ENCODE results near the gene LSG1. TPM values are rescaled to one million over a fixed set of nuclear protein-coding genes. Genes with fewer than 3 reads are reported as not detected.

The LSG1 gene
- total and polyA plus RNA-seq, 2 experiments from 2014 or later = 49.2 to 57.1 TPM

- no peaks in the 10 kb centered on the region; the same call in 2 of the 3 replicates for H3K9me3 Mint-ChIP-seq
- Histone ChIP-seq H3K27ac (ENCODE audit: low read depth) (no peak overlapping the region), H3K4me1 (ENCODE audit: insufficient read depth) (no peaks in the 10 kb centered on the region), H3K36me3 (ENCODE audit: insufficient read depth) (peaks cover 20% of the 10 kb centered on the region), H3K4me3 (no peak overlapping the region), H4K20me1 (replicated peaks; ENCODE audit: insufficient read depth) (peaks cover 6% of the 10 kb centered on the region), H3K27me3 (ENCODE audit: insufficient read depth) (no peaks in the 10 kb centered on the region), H2AFZ (no peak overlapping the region), H3F3A (replicated peaks; ENCODE audit: low read depth) (no peaks in the 10 kb centered on the region), H3K79me2 (replicated peaks; ENCODE audit: insufficient read depth) (no peaks in the 10 kb centered on the region), H3K4me2 (no peak overlapping the region), H3K9me2 (ENCODE audit: insufficient read depth) (no peaks in the 10 kb centered on the region)
- H3K27ac Mint-ChIP-seq = no peak overlapping the region
- no peaks in the 10 kb centered on the region for H3K27me3 Mint-ChIP-seq (ENCODE audit: insufficient read depth, low read depth, poor library complexity)
- DNase-seq (ENCODE audit: low spot score) (no peak), ATAC-seq (no peak)
- no peak for TF ChIP-seq EZH2 (IDR thresholded peaks at IDR 0.05; ENCODE audit: low read depth, unreplicated experiment)
- TF ChIP-seq POLR2AphosphoS5 (IDR thresholded peaks at IDR 0.05; ENCODE audit: low read depth) = no peak
- TF ChIP-seq, protein P1, sequence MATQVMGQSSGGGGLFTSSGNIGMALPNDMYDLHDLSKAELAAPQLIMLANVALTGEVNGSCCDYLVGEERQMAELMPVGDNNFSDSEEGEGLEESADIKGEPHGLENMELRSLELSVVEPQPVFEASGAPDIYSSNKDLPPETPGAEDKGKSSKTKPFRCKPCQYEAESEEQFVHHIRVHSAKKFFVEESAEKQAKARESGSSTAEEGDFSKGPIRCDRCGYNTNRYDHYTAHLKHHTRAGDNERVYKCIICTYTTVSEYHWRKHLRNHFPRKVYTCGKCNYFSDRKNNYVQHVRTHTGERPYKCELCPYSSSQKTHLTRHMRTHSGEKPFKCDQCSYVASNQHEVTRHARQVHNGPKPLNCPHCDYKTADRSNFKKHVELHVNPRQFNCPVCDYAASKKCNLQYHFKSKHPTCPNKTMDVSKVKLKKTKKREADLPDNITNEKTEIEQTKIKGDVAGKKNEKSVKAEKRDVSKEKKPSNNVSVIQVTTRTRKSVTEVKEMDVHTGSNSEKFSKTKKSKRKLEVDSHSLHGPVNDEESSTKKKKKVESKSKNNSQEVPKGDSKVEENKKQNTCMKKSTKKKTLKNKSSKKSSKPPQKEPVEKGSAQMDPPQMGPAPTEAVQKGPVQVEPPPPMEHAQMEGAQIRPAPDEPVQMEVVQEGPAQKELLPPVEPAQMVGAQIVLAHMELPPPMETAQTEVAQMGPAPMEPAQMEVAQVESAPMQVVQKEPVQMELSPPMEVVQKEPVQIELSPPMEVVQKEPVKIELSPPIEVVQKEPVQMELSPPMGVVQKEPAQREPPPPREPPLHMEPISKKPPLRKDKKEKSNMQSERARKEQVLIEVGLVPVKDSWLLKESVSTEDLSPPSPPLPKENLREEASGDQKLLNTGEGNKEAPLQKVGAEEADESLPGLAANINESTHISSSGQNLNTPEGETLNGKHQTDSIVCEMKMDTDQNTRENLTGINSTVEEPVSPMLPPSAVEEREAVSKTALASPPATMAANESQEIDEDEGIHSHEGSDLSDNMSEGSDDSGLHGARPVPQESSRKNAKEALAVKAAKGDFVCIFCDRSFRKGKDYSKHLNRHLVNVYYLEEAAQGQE (IDR thresholded peaks at IDR 0.05; ENCODE audit: unreplicated experiment) = no peak
- H3K36me3 Mint-ChIP-seq (ENCODE audit: low read depth) = peaks cover 62% of the 10 kb centered on the region
- no peaks in the 10 kb centered on the region for H3K4me1 Mint-ChIP-seq
- no peak overlapping the region for H3K4me3 Mint-ChIP-seq
Observed at GRCh38 chr3:194642769-194643168, 29.2 kb downstream of the LSG1 start.

DNA sequence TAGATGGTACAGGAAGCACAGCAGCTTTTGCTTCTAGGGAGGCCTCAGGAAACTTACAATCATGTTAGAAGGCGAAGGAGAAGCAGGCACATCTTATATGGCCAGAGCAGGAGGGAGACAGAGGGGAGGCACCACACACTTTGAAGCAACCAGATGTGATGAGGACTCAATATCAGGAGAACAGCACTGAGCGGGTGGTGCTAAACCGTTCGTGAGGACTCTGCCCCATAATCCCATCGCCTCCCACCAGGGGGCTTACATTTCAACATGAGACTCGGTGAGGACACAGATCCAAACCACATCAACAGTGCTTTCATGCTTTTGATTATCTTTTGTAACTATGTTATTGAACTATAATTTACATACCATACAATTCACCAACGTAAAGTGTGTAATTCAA is 31.2 kb downstream of the LSG1 start:
- no peak overlapping the region for H3K4me3 Mint-ChIP-seq
- Histone ChIP-seq H2AFZ (no peak overlapping the region), H3K4me3 (no peak overlapping the region), H4K20me1 (replicated peaks; ENCODE audit: insufficient read depth) (peaks cover 3% of the 10 kb centered on the region), H3F3A (replicated peaks; ENCODE audit: low read depth) (no peaks in the 10 kb centered on the region), H3K4me1 (ENCODE audit: insufficient read depth) (no peaks in the 10 kb centered on the region), H3K79me2 (replicated peaks; ENCODE audit: insufficient read depth) (no peaks in the 10 kb centered on the region), H3K9me2 (ENCODE audit: insufficient read depth) (no peaks in the 10 kb centered on the region), H3K27me3 (ENCODE audit: insufficient read depth) (no peaks in the 10 kb centered on the region), H3K4me2 (no peak overlapping the region), H3K27ac (ENCODE audit: low read depth) (no peak overlapping the region), H3K36me3 (ENCODE audit: insufficient read depth) (peaks cover 17% of the 10 kb centered on the region)
- H3K36me3 Mint-ChIP-seq (ENCODE audit: low read depth) = peaks cover 52% of the 10 kb centered on the region
- peak; percentile 55 for ATAC-seq
- no peaks in the 10 kb centered on the region for H3K27me3 Mint-ChIP-seq (ENCODE audit: insufficient read depth, low read depth, poor library complexity)
- H3K27ac Mint-ChIP-seq = no peak overlapping the region
- DNase-seq (ENCODE audit: low spot score) = peak; percentile 71
- no peaks in the 10 kb centered on the region; the same call in 2 of the 3 replicates for H3K4me1 Mint-ChIP-seq
- no peaks in the 10 kb centered on the region; the same call in 2 of the 3 replicates for H3K9me3 Mint-ChIP-seq
- TF ChIP-seq EZH2phosphoT487 (IDR thresholded peaks at IDR 0.05; ENCODE audit: unreplicated experiment) = no peak
- TF ChIP-seq, protein P2, sequence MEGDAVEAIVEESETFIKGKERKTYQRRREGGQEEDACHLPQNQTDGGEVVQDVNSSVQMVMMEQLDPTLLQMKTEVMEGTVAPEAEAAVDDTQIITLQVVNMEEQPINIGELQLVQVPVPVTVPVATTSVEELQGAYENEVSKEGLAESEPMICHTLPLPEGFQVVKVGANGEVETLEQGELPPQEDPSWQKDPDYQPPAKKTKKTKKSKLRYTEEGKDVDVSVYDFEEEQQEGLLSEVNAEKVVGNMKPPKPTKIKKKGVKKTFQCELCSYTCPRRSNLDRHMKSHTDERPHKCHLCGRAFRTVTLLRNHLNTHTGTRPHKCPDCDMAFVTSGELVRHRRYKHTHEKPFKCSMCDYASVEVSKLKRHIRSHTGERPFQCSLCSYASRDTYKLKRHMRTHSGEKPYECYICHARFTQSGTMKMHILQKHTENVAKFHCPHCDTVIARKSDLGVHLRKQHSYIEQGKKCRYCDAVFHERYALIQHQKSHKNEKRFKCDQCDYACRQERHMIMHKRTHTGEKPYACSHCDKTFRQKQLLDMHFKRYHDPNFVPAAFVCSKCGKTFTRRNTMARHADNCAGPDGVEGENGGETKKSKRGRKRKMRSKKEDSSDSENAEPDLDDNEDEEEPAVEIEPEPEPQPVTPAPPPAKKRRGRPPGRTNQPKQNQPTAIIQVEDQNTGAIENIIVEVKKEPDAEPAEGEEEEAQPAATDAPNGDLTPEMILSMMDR (conservative IDR thresholded peaks at IDR 0.05; ENCODE audit: low read depth in 2 of 2) = peak; percentile 43 to 48
